Coronary artery (tissue), 2 donors: ENCODE results near the gene MPV17.
"Not testable (repeated sequence)": the region's sequence is repeated elsewhere in the genome, so short reads cannot be mapped to it uniquely, and the experiment has no call there.

Source experiments
- DNase-seq: peaks from one replicate; pipeline ENCODE4 v3.0.0-alpha.2; 2017; ENCODE audit warnings: low spot score
- H3K27ac ChIP-seq, 2 donors: fragments of 200-600 bp; sonication (generic); one replicate each; pipeline ENCODE4 v1.5.1; 2016 to 2019
- H3K4me3 ChIP-seq: fragments of 200-600 bp; sonication (generic); 2 replicates; pipeline ENCODE4 v1.5.1; 2016; ENCODE audit warnings: mild to moderate bottlenecking, moderate library complexity
- CTCF ChIP-seq: fragments of 200-600 bp; sonication (generic); IDR thresholded peaks from one replicate; pipeline ENCODE4 v1.5.1; 2019; ENCODE audit warnings: antibody characterized with exemption

The MPV17 gene

DNA sequence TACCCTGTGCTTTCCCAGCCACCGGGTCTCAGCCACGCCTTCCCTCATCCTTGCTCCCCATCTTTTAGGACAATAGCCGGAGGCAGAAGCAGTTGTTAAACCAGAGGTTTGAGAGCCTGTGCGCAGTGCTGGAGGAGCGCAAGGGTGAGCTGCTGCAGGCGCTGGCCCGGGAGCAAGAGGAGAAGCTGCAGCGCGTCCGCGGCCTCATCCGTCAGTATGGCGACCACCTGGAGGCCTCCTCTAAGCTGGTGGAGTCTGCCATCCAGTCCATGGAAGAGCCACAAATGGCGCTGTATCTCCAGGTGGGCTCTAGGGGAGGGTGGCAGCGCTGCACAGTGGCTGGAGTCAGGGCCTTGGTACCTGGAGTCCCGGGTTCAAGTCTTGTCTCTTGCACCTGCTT, 17.4 kb downstream of the MPV17 start:
- TF ChIP-seq CTCF, result no peak
- Histone ChIP-seq H3K27ac (no peak overlapping the region), H3K4me3 (no peak overlapping the region)
- no peak for DNase-seq

DNA sequence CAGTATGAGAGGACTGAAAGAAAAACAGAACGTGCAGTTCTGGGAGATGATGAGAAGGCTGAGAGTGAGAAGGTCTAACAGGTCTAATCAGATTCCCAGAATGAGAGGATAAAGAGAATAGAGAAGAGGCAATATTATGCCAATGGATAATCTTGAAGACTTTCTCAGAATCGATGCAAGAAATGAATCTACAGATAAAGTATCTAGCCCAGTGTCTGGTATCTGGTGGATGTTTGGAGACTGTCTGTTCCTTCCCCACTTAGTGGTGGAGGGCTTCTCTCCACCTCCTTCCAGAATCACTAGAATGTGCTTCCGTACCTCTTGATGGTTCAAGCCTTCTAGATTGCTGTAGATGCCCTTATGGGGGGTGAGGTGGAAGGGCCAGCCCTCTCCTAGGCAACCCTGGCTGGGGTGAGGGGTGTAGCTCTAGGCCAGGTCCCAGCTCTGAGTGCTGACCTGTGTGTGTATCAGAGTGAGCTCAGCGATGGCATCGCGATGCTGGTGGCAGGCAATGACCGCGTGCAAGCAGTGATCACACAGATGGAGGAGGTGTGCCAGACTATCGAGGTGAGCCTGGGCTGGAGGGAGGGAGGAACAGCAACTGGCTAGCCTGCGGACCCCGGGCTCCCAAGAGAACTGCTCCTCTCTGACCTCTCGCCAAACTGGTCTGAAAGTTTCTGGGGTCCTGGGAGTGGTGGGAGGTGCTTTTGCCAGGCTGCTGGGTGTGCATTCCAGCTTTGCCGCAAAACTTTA, 18.2 kb downstream of the MPV17 start:
- DNase-seq, result no peak
- no peak overlapping the region for H3K4me3 ChIP-seq
- H3K27ac ChIP-seq, result no peak overlapping the region
- no peak for TF ChIP-seq CTCF

DNA sequence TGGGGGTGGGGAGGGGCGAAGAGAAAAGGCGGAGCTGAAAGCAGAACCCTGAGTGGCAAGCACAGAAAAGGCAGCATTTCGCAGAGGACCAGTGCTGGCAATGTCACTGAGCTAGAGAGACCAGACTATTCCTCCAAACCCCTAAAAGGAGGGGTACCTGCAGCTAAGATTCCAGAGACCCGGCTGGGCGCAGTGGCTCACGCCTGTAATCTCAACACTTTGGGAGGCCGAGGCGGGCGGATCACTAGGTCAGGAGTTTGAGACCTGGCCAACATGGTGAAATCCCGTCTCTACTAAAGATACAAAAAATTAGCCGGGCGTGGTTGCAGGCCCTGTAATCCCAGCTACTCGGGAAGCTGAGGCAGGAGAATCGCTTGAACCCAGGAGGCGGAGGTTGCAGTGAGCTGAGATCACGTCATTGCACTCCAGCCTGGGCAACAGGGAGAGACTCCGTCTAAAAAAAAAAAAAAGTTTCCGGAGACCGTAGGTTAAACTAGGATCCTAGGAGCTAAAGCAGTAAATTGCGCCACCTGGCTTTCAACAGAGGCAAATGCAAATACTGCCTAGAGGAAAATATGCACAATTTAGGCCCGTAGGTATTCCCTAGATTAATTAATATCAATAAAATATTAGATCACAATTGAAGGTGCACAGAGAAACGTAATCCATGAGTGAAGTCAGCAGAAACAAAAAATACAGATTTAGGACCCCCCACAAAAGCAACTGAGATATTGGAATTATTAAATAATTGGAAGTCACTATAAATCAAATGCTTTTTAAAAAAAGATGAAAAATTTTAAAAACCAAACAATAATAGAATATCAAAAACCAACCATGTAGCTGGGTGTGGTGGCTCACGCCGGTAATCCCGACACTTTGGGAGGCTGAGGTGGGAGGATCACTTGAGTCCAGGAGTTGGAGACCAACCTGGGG, 19.5 kb downstream of the MPV17 start:
- DNase-seq, result no peak
- TF ChIP-seq CTCF, result peak; percentile 57
- H3K27ac ChIP-seq, result no peak overlapping the region
- H3K4me3 ChIP-seq, result peak overlapping the region; percentile 47

GRCh38 chr2:27300606-27301005, 22.3 kb downstream of the MPV17 start:
- not testable (repeated sequence) for H3K4me3 ChIP-seq, H3K27ac ChIP-seq, DNase-seq

DNA sequence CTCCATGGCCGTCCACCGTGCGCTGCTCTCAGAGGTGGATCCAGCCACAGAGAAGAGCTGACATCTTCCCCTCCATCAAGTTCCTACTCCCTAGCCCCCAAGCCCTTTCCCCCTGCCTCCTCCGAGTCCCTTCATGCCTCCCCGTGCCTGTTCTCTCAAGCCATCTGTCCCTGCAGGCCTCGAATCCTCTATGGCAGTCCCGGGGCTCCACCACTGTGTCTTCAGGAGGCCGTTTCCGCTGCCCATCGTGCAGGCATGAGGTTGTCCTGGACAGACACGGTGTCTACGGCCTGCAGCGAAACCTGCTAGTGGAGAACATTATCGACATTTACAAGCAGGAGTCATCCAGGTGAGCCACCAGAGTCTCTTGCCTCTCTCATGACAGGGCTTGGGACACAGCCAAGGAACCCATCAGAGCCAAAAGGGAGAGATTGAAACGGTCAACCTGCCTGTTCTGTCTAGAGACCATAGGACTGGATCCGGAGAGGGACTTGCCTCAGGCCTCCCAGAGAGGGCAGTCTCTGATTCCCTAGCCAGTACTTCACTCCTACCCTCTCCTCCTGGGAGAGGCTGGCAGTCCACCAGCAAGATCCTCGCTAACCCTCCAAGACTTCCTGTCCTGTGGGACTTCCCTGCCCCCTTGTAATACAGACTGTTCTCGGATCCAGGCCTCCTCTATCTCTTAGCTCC, 24.4 kb downstream of the MPV17 start:
- Histone ChIP-seq H3K27ac (no peak overlapping the region), H3K4me3 (no peak overlapping the region)

DNA sequence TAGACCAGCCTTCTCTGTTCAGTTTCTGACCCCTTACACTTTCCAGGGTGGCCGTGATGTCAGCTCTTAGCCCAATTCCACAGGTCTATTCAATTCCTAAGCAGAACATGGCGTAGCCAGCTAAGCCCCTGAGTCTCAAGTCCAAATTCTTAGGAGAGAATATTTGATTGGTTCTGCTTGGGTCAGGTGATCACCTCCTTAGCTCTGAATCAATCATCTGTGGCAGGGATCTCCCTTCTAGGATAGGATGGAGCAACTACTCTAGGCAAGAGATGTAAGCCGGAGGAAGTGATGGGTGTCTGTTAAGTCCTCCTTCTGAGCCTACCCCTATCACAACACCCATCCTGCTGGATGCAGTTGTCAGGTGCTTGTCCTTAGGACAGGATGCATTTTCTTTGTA, 25.7 kb downstream of the MPV17 start:
- H3K27ac ChIP-seq, result no peak overlapping the region
- no peak for DNase-seq
- TF ChIP-seq CTCF, result no peak

More for the DNA sequence above, 24.4 kb downstream of the MPV17 start:
- no peak for DNase-seq
- TF ChIP-seq CTCF, result no peak

DNA sequence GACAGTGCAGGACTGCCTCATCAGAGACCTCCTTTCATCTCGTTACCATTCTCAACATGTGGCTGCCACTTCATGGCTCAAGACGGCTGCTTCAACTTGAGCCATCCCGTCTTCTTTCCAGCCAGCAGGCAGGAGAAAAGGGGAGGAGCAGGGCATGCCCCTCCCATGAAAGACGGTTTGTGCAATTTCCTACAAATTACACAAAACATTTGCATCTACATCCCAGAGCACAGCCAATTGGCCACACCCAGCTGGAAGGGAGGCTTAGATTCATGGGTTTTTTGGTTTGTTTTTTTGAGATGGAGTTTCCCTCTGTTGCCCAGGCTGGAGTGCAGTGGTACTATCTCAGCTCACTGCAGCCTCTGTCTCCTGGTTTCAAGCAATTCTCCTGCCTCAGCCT, 26.4 kb downstream of the MPV17 start:
- Histone ChIP-seq H3K4me3 (no peak overlapping the region), H3K27ac (no peak overlapping the region)
- no peak for DNase-seq
- no peak for TF ChIP-seq CTCF

More for the DNA sequence above, 25.7 kb downstream of the MPV17 start:
- no peak overlapping the region for H3K4me3 ChIP-seq
